SK-N-SH treated with all-trans-retinoic acid at 6 μM for 48 hours (cell line): ENCODE measurements around the gene TBCD.
A peak's percentile ranks its signal among the peaks of the same experiment; 100 is the strongest.

Experiments
- ATAC-seq: fragments of 200-7000 bp; cut with Tn5 transposase; 3 replicates; pipeline ENCODE4 v1.9.1; 2020; ENCODE audit warnings: mild to moderate bottlenecking, moderate library complexity
- ARNTL ChIP-seq: fragments of 450-650 bp; formaldehyde crosslinking; IDR thresholded peaks from 2 replicates; pipeline ENCODE4 v1.5.0; 2020; ENCODE audit warnings: low read depth, mild to moderate bottlenecking, moderate library complexity, borderline replicate concordance
- CSDC2 ChIP-seq: fragments of 250-450 bp; sonication (Bioruptor Pico); IDR thresholded peaks from 2 replicates; pipeline ENCODE4 v1.5.0; 2020; ENCODE audit warnings: mild to moderate bottlenecking, moderate library complexity
- ESRRG ChIP-seq: fragments of 250-450 bp; sonication (Bioruptor Pico); IDR thresholded peaks from 2 replicates; pipeline ENCODE4 v1.6.1; 2021; ENCODE audit warnings: mild to moderate bottlenecking
- GLIS3 ChIP-seq: fragments of 250-450 bp; sonication (Bioruptor Pico); IDR thresholded peaks from 2 replicates; pipeline ENCODE4 v1.5.0; 2020; ENCODE audit warnings: mild to moderate bottlenecking, moderate library complexity
- ISL1 ChIP-seq: fragments of 250-450 bp; sonication (Bioruptor Pico); IDR thresholded peaks from 2 replicates; pipeline ENCODE4 v2.1.2; 2022; ENCODE audit warnings: mild to moderate bottlenecking, moderate library complexity
- OSR1 ChIP-seq: fragments of 250-450 bp; sonication (Bioruptor Pico); IDR thresholded peaks from 2 replicates; pipeline ENCODE4 v1.8.0; 2022; ENCODE audit warnings: moderate library complexity, mild to moderate bottlenecking, inconsistent platforms
- PPARA ChIP-seq: fragments of 250-450 bp; sonication (Bioruptor Pico); IDR thresholded peaks from 2 replicates; pipeline ENCODE4 v1.5.0; 2020; ENCODE audit warnings: mild to moderate bottlenecking, borderline replicate concordance
- TCF4 ChIP-seq: fragments of 250-450 bp; sonication (Bioruptor Pico); IDR thresholded peaks from 2 replicates; pipeline ENCODE4 v1.8.0; 2021; ENCODE audit warnings: mild to moderate bottlenecking, moderate library complexity, borderline replicate concordance
- TOX ChIP-seq: fragments of 250-450 bp; sonication (Bioruptor Pico); IDR thresholded peaks from 2 replicates; pipeline ENCODE4 v1.8.0; 2021; ENCODE audit warnings: mild to moderate bottlenecking, moderate library complexity, borderline replicate concordance
- ZFP3 ChIP-seq: fragments of 250-450 bp; sonication (Bioruptor Pico); IDR thresholded peaks from 2 replicates; pipeline ENCODE4 v1.5.0; 2020; ENCODE audit warnings: mild to moderate bottlenecking, moderate library complexity
- ZFP30 ChIP-seq: fragments of 450-650 bp; formaldehyde crosslinking; IDR thresholded peaks from 2 replicates; pipeline ENCODE4 v1.5.0; 2022; ENCODE audit warnings: mild to moderate bottlenecking, moderate library complexity
- ZNF565 ChIP-seq: fragments of 450-650 bp; formaldehyde crosslinking; conservative IDR thresholded peaks from 2 replicates; pipeline ENCODE4 v1.5.0; 2020; ENCODE audit warnings: low read depth, mild to moderate bottlenecking, moderate library complexity
- ZNF70 ChIP-seq: fragments of 450-650 bp; formaldehyde crosslinking; IDR thresholded peaks from 2 replicates; pipeline ENCODE4 v1.5.0; 2020; ENCODE audit warnings: mild to moderate bottlenecking, moderate library complexity
- ZNF8 ChIP-seq: fragments of 450-650 bp; formaldehyde crosslinking; IDR thresholded peaks from 2 replicates; pipeline ENCODE4 v1.5.0; 2020; ENCODE audit warnings: mild to moderate bottlenecking, moderate library complexity
- TF ChIP-seq, protein P1 (sequence below): fragments of 250-450 bp; sonication (Bioruptor Pico); IDR thresholded peaks from 2 replicates; pipeline ENCODE4 v1.5.1; 2020; ENCODE audit warnings: low read depth, mild to moderate bottlenecking, moderate library complexity
- TF ChIP-seq, protein P2 (sequence below): fragments of 250-450 bp; sonication (Bioruptor Pico); IDR thresholded peaks from 2 replicates; pipeline ENCODE4 v1.8.0; 2020; ENCODE audit warnings: mild to moderate bottlenecking, moderate library complexity, borderline replicate concordance
- TF ChIP-seq, protein P3 (sequence below): fragments of 250-450 bp; sonication (Bioruptor Pico); IDR thresholded peaks from 2 replicates; pipeline ENCODE4 v1.8.0; 2021; ENCODE audit warnings: low read depth, mild to moderate bottlenecking, moderate library complexity, borderline replicate concordance
- TF ChIP-seq, protein P4 (sequence below): fragments of 250-450 bp; sonication (Bioruptor Pico); IDR thresholded peaks from 2 replicates; pipeline ENCODE4 v1.5.0; 2020; ENCODE audit warnings: mild to moderate bottlenecking, moderate library complexity

The TBCD gene

DNA sequence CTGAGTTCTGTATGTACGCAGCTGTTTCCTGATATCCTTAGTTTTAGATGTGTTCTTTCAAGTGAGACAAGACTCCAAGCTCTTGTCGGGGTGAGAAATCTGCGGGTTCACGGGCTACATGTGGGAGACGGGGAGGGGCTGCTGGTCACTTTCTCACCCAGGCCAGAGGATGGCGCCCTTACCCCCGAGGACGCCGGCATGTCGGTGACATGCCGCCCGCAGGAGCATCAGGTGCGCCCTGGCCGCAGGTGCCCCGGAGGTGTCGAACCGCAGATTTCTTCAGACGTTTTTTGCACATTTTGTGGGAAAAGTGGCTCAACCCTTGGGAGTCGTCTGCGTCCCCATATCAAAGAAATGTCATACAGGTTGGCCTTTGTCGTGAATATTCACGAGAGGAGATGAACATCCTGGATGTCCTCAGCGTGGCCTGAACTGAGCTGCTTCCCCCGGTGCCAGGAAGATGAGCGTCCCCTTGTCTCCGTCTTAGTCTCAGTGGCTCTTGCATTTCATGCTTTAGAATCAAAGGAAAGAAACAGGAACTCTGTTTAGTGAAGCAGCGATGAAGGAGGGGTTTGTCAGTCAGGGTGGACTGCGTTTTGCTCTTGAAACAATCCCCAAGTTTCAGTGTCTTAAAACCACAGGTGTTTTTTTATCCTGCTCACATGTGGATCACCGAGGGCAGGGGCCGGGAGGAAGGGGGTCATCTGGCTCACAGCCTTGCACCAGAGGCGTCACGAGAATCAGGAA, 163.3 kb downstream of the TBCD start:
- ATAC-seq, result no peak
- TF ChIP-seq OSR1 (CRISPR knock-in tag) (no peak), ESRRG (no peak), GLIS3 (CRISPR knock-in tag) (no peak), ZNF565 (no peak), TCF4 (CRISPR knock-in tag) (no peak), ZNF8 (CRISPR knock-in tag) (no peak), ISL1 (CRISPR knock-in tag) (no peak), ZFP3 (no peak), PPARA (CRISPR knock-in tag) (no peak), ARNTL (CRISPR knock-in tag) (no peak), ZNF70 (CRISPR knock-in tag) (no peak)
- TF ChIP-seq, protein P1, sequence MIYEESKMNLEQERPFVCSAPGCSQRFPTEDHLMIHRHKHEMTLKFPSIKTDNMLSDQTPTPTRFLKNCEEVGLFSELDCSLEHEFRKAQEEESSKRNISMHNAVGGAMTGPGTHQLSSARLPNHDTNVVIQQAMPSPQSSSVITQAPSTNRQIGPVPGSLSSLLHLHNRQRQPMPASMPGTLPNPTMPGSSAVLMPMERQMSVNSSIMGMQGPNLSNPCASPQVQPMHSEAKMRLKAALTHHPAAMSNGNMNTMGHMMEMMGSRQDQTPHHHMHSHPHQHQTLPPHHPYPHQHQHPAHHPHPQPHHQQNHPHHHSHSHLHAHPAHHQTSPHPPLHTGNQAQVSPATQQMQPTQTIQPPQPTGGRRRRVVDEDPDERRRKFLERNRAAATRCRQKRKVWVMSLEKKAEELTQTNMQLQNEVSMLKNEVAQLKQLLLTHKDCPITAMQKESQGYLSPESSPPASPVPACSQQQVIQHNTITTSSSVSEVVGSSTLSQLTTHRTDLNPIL (CRISPR knock-in tag), result no peak
- TF ChIP-seq, protein P2, sequence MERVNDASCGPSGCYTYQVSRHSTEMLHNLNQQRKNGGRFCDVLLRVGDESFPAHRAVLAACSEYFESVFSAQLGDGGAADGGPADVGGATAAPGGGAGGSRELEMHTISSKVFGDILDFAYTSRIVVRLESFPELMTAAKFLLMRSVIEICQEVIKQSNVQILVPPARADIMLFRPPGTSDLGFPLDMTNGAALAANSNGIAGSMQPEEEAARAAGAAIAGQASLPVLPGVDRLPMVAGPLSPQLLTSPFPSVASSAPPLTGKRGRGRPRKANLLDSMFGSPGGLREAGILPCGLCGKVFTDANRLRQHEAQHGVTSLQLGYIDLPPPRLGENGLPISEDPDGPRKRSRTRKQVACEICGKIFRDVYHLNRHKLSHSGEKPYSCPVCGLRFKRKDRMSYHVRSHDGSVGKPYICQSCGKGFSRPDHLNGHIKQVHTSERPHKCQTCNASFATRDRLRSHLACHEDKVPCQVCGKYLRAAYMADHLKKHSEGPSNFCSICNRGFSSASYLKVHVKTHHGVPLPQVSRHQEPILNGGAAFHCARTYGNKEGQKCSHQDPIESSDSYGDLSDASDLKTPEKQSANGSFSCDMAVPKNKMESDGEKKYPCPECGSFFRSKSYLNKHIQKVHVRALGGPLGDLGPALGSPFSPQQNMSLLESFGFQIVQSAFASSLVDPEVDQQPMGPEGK (CRISPR knock-in tag), result no peak
- TF ChIP-seq, protein P3, sequence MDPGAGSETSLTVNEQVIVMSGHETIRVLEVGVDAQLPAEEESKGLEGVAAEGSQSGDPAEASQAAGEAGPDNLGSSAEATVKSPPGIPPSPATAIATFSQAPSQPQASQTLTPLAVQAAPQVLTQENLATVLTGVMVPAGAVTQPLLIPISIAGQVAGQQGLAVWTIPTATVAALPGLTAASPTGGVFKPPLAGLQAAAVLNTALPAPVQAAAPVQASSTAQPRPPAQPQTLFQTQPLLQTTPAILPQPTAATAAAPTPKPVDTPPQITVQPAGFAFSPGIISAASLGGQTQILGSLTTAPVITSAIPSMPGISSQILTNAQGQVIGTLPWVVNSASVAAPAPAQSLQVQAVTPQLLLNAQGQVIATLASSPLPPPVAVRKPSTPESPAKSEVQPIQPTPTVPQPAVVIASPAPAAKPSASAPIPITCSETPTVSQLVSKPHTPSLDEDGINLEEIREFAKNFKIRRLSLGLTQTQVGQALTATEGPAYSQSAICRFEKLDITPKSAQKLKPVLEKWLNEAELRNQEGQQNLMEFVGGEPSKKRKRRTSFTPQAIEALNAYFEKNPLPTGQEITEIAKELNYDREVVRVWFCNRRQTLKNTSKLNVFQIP (CRISPR knock-in tag), result no peak

DNA sequence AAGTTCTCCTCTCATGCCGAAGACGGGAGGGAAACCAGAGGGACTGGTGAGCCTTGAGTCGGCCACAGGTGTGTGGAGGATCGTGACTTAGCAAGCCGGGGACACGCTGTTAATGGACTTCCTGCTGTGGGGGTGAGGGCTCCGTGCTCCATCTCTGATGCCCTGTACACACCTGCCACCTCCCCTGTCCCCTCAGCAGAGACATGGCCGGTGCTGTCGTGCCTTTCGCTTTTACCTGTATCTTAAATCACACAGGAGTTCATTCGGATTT, 163.8 kb downstream of the TBCD start:
- no peak for ATAC-seq
- TF ChIP-seq, protein P3 (CRISPR knock-in tag), result no peak
- TF ChIP-seq ZNF70 (CRISPR knock-in tag) (no peak), TOX (CRISPR knock-in tag) (no peak), PPARA (CRISPR knock-in tag) (no peak), ZFP30 (no peak), TCF4 (CRISPR knock-in tag) (no peak)
- TF ChIP-seq, protein P2 (CRISPR knock-in tag), result no peak
- TF ChIP-seq, all 23 proteins: peak for 0

DNA sequence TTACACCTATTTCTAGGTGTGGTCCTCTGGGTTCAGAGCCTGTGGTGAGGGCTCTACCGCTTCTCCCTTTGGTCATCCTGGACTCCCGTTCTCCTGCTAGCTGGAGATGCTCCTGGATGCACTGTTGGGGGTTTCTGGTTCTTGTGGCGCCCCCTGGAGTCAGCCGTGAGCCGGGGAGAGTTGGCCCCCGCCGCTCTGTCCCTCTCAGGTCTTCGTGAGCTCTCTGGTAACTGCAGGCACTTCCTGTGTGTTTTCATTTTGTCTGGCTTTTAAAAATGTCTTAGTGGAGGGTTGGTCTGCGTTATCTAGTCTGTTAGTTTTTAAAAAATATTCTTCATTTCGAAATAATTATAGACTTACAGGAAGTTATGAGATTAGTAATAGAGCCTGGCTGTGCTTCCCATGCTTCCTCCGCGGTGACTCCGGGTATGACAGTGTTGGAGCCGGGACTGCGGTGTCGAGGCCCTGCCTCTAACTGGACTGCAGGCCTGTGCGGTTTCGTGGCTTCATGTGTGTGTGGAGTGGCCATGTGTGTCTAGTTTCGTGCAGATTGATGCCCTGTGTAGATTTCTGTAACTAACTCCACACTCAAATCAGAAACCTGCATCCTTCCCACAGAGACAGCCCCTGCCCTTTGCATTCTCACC, 166.0 kb downstream of the TBCD start:
- peak; percentile 61 for ATAC-seq
- TF ChIP-seq, protein P3 (CRISPR knock-in tag), result no peak
- TF ChIP-seq, protein P4, sequence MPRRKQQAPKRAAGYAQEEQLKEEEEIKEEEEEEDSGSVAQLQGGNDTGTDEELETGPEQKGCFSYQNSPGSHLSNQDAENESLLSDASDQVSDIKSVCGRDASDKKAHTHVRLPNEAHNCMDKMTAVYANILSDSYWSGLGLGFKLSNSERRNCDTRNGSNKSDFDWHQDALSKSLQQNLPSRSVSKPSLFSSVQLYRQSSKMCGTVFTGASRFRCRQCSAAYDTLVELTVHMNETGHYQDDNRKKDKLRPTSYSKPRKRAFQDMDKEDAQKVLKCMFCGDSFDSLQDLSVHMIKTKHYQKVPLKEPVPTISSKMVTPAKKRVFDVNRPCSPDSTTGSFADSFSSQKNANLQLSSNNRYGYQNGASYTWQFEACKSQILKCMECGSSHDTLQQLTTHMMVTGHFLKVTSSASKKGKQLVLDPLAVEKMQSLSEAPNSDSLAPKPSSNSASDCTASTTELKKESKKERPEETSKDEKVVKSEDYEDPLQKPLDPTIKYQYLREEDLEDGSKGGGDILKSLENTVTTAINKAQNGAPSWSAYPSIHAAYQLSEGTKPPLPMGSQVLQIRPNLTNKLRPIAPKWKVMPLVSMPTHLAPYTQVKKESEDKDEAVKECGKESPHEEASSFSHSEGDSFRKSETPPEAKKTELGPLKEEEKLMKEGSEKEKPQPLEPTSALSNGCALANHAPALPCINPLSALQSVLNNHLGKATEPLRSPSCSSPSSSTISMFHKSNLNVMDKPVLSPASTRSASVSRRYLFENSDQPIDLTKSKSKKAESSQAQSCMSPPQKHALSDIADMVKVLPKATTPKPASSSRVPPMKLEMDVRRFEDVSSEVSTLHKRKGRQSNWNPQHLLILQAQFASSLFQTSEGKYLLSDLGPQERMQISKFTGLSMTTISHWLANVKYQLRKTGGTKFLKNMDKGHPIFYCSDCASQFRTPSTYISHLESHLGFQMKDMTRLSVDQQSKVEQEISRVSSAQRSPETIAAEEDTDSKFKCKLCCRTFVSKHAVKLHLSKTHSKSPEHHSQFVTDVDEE (CRISPR knock-in tag), result no peak
- TF ChIP-seq ZFP3 (no peak), CSDC2 (no peak), TCF4 (CRISPR knock-in tag) (no peak), GLIS3 (CRISPR knock-in tag) (no peak), ESRRG (no peak), ZFP30 (no peak)
- TF ChIP-seq, protein P2 (CRISPR knock-in tag), result no peak
- TF ChIP-seq, protein P1 (CRISPR knock-in tag), result no peak
